Ishikawa (cell line): ENCODE data around the gene SPOCK1.

Source experiments
- CREB1 ChIP-seq: IDR thresholded peaks from 2 replicates; pipeline ENCODE4 v1.6.1; 2012; ENCODE audit warnings: low read depth
- EP300 ChIP-seq: IDR thresholded peaks from 2 replicates; pipeline ENCODE4 v1.6.1; 2012; ENCODE audit warnings: borderline replicate concordance
- FOXM1 ChIP-seq: IDR thresholded peaks from 2 replicates; pipeline ENCODE4 v1.6.1; 2012; ENCODE audit warnings: low read depth, borderline replicate concordance
- NFIC ChIP-seq: IDR thresholded peaks from 2 replicates; pipeline ENCODE4 v1.6.1; 2012
- RAD21 ChIP-seq: IDR thresholded peaks from 2 replicates; pipeline ENCODE4 v1.6.1; 2012; ENCODE audit warnings: low read depth
- YY1 ChIP-seq: IDR thresholded peaks from 2 replicates; pipeline ENCODE4 v1.6.1; 2012; ENCODE audit warnings: low read depth
- TF ChIP-seq, protein P1 (sequence below): IDR thresholded peaks from 2 replicates; pipeline ENCODE4 v1.6.1; 2012

DNA sequence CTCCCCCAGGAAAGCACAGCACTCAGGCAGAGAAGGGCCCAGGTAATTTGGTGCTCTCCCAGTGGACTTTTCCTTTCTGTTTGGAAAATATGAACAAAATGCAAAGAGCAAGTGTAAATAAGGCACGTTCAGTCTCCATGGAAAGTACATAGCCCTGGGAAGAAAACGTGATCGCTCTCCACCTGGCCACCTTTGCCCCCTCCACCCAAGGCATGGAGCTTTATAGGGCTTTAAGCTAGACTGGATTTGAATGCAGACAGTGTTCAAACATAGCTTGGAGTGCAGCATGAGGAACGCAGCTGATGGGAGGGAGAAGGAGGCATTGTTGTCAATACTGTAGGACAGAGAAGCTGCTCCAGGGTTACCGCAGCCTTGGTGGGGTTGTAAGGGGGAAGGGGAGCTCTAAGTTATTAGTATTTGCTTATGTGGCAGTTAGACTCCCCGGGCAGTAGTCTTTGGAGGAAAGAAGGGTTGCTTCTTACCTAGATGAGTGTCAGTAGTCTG lies 500.2 kb downstream of the SPOCK1 start:
- TF ChIP-seq YY1 (no peak), RAD21 (no peak), CREB1 (no peak), FOXM1 (no peak), NFIC (no peak), EP300 (no peak)
- TF ChIP-seq, protein P1, sequence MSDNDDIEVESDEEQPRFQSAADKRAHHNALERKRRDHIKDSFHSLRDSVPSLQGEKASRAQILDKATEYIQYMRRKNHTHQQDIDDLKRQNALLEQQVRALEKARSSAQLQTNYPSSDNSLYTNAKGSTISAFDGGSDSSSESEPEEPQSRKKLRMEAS: no peak
